Vagina (tissue), 2 donors: ENCODE measurements around the gene COMMD10.

Source experiments
- CTCF ChIP-seq, 3 experiments: fragments of 450-650 bp in 2 of 3; fragments of 200-600 bp in 1 of 3; sonication (generic) in 1 of 3; IDR thresholded peaks; one replicate each; pipeline ENCODE4 v1.5.1; 2017 to 2019; ENCODE audit warnings: antibody characterized with exemption in 3 of 3, mild to moderate bottlenecking in 2 of 3, moderate library complexity in 2 of 3
- POLR2A ChIP-seq, 2 donors: fragments of 450-650 bp; IDR thresholded peaks; one replicate each; pipeline ENCODE4 v1.6.1; 2017; ENCODE audit warnings: antibody characterized with exemption in 2 of 2, mild to moderate bottlenecking in 2 of 2, moderate library complexity in 2 of 2

DNA sequence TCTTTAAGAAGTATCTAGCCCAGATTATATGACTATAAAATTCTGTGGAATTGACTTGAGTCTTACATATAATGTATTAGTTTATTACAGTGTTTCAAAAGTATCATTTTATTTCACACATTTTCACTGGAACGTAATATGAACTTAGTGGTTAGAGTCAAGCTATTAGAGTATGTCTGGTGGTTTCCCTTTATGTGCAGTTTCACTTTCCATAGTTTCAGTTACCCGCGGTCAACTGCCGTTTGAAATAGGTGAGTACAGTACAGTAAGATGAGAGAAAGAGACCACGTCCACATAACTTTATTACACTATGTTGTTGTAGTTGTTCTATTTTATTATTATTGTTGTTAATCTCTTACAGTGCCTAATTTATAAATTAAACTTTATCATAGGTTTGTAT, 50.5 kb downstream of the COMMD10 start:
- TF ChIP-seq CTCF (IDR thresholded peaks at IDR 0.05) (no peak), POLR2A (IDR thresholded peaks at IDR 0.05) (no peak)
